HG03342 (cell line): ENCODE data around the gene MSX1.

ENCODE experiments used
- ATAC-seq: cut with Tn5 transposase; IDR thresholded peaks from one replicate; pipeline ENCODE4 v1.9.1; 2021; ENCODE audit warnings: mild to moderate bottlenecking, moderate library complexity; ENCODE audit not compliant: unreplicated experiment

MSX1 gene

DNA sequence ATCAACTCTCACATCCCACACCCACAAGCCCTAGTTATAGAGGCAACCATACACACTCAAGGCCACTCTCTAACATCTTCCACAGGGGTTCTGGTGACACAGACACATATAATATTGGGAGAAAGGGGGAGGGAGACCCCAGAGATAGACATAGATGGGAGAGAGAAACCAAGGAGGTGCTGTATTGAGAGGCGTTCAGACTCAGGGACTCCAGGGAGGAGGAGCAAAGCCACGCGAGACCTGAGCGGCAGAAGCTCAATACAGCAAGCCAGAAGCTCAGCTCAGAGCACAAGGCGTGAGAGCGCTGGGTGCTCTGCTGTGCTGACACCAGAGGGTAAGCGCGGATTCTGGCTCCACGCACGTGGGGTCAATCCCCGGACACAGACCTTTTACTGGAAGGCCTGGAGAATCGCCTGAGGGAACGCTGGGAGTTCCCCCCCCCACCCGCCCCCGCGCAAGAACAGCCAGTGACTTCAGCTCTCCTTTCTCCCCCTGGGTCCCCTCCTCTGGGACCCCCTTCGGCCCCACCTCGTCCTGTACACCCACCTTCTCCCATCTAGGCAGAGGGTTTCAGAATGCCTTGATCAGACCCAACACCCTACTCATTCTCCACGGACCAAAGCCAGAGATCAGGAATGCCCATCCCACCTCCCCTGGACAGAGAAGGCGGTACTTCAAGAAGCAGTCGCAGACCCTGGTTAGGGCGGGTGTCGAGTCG, 8.7 kb downstream of the MSX1 start:
- ATAC-seq = no peak

DNA sequence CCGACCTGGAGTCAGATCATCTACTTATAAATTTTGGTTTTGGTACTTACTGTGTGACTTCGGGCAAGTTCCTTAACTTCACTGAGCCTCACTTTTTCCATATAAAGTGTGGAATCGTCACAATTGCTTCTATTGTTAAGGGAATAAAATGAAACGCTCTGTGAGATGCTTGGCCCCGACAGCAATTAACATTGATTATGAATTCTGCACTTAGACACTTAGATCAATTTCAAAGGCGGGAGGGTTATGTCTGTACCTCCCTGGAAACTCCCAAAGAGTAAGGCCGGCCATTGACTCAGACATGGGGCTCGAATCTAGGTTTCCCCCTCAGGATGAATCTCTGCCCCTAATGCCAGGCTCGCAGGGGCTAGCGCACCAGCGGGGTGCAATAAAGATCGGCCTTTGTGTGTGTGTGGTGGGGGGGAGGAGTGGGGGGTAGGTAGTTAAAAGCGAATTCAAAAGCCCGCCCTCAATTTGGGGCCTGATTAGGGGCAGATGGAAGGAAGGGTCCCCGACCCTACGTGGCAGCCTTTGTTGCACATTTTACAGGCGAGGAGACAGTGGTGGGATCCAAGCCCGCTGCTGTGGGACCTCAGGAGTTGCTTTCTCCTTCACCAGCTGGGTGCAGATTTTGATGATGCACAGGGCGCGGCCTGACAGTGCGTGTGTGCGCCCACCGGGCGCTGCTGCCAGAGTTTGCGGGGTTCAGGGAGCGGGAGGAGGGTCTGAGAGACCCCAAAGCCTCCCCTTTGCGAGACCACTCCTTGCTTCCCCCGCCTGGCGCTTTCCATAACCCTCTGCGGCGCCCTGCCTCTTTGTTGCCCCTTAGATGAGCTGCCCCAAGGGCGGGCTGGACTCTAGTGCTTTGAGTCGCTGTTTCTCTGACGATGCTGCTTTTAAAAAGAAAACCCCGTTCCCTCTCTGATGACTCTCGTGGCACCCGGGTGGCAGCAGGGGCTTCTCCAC, 9.6 kb downstream of the MSX1 start:
- ATAC-seq = no peak

DNA sequence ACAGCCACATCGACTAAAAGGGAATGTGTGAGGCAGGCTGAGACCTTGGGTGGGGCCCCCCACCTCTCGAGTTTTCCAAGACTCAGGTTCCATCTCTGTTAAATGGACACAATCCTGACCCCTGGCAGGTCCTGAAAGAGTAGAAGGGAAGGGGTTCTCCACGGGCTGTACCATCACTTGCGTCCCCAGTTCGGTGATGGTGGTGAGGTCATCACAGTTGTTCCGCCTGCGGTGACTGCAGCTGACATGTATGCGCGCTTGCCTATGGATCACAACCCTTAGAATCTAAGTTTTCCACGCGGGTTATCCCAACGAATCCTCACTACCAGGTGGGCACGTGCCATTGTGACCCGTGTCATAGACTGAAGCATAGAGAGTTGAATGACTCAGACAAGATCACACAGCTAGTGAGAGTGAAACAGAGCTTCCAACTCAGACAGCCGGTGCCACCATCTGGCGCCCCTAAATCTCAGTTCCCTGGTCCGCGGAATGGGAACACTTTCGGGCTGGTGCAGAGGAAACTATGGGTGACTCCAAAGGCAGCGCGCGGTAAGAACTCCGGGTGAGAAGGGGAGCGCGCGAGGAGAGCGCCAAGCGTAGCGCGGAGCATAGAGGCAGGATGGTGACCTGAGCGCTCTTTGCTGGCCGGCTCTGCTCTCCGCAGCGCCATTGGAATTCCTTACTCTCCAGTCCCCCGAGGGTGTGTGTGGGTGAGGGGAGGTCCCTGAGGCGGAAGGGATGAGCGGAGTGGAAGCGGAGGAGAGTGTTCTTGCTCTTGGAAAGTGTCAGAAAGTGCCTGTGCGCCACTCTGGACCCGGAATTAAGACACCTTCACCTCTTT, 10.5 kb downstream of the MSX1 start:
- no peak for ATAC-seq

DNA sequence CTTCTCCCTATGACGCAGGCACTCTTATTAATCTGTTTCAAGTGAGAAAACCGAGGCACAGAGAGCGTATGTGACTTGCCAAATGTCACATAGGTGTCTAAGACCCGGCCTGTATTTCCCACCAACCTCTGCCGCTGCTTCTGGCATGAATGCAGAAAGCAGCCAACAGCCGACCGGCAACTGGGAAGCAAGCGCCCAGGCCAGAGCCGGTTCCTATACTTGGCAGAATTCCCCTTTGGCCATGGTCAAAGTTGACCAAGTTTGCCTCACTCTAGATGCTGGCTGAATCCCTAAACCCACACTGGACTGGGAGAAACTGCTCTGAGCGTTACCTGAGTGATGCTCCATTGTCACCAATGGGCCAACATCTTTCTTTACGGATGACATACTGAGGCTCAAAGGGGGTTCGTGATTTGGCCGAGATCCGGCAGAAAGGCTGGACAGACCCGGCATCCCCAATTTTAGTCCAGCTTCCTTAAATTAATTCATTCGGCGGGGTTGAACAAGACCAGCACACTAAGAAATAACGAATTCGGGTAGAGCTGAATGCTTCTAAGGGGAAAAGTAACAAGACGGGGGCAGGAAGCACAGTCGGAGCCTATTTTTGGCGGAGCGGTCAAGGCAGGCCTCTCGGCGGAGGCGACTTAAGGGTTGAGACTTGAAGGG, 11.2 kb downstream of the MSX1 start:
- ATAC-seq = no peak

- no peak for ATAC-seq
Observed at GRCh38 chr4:4871242-4871572, 11.7 kb downstream of the MSX1 start.

DNA sequence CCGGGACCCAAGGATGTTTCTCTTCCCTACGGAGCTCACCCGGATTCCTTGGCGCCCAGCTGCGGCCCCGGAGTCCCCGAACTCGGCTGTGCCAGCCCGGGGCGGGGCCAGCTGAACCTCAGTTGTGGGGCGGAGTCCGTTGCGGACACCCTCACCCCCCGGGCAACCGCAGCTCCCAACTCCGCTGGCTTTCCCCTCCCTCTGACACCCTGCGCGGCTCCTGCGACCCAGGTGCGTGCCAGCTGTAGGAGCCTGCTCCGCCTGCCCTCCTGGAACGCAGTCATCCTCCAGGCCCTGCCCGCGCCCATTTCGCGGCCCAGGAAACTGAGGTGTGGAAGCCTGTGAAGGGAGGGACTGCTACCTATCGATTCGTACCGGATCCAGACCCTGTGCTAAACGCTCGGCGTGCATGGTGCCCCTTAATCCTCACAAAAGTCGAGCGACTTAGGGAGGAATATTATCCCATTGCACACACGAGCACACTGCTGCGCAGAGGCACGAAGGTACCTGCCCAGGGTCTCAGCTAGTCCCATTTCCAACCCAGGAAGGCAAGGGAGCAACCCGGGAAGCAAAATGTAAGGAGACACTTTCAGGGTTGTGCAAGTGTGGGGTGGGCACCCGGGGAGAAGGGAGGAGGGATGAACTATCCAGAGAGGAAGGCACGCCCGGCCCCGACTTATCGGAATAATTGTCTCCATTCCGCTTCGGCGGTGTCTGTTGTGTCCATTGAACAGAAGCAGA, 12.3 kb downstream of the MSX1 start:
- no peak for ATAC-seq

DNA sequence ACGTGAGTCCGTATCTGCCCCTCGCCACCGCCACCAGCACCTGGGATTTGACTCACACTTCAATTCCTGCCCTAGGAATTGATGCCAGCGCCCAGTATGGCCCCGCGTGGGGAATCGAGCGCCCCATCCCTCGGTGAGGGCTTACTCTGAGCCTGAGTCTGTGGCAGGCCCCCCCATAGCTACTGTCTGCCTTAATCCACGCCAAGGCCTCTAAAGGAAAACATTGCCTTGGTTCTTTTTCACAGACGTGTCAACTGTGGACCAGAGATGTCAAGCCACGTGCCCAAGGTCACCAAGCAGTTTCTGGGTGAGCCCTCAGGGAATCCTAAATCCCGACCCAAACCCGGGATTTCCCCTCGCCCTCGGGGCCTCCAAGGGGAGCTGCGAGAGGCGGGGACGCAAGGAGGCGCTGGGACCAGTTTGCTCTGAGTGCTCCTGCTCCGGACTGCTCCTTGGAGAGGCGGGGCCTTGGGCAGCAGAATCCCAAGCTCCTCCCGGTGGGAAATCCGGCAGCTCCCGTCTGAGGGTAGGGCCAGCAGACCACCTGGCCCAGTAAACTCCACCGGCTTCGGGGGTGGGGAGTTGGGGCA, 12.9 kb downstream of the MSX1 start:
- ATAC-seq = no peak

DNA sequence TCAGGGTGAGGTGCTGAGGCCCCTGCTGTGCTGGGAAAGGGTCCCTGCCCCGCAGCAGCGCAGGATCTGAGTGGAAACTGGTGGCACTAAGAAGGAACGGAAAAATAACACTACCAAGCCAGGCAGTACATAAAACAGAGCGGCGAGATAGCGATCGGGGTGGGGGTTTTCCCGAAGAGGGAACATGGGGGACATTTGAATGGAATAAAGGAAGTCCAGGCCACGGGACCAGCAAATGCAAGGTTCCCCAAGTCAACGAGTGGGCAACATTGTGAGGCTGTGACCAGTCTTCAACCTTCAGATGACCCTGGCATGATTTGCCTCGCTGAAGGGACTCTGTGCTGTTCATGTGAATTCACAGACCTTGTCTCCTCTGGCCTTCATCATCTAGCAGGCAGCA, 13.7 kb downstream of the MSX1 start:
- no peak for ATAC-seq

DNA sequence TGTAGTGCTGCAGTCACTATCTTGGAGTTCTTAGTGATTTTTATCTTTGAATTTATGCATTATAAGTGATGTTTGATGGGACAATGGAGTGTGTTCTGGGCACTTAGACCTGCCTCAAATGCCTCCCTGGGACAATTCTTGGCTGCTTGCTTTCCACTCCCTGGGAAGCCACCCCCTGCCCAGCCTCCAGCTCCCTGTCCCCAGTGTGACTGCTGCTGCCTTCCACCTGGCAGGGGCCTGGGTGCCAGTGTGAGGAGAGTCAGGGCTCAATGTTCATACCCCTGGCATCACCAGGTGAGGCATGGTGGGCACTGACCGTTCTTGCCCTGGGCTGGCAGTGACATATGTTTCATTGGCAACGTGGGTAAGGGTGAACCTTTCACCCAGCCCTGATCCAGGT, 14.8 kb downstream of the MSX1 start:
- no peak for ATAC-seq

DNA sequence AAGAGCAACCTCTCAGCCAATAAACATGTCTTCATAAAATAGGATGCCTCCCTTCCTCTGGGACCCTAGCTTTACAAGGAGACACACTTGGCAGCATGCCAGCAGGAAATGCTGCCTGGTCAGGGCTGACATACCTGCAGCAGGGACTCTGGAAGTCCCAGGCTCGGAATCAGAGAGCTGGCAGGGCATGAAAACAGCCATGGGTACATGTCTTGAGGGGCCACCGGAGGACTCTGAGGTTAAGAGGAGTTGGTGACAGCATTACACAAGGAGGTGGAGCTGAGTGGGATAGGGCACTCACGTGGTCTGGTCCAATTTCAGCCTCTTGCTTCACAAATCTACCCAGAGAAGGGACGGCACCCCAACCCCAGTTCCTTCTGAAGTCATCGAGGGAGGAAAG, 15.7 kb downstream of the MSX1 start:
- no peak for ATAC-seq

- ATAC-seq = no peak
Observed at GRCh38 chr4:4875611-4876010, 16.1 kb downstream of the MSX1 start.

DNA sequence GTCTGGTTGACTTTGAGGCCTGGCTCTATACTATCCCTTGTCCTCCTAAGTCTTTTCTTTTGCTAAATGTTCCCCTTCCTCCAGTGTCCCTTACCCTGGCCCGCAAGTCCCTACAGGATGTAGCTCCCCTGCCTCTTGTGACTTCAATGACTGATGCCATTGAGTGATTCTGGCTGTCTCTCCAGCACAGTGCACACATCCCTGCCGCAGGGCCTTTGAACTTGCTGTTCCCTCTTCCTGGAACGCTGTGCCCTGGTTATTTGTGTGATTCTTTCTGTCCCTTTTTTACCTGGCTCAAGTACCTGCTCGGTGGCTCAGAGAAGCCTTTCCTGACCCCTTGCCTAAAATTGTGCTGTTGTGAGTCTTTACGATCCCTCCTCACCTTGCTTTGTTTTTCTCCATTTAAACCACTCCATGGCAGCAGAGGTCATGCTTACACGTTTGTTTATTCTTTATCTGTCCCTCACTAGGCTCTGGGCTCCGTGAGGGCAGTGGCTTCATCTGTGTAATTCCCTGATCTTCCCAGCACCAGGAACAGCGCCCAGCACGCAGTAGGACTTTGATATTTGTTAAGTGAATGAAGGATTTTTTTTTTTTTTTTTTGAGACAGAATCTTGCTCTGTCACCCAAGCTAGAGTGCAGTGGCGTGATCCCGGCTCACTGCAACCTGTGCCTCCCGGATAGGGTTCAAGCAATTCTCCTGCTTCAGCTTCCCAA, 17.6 kb downstream of the MSX1 start:
- ATAC-seq = no peak

GRCh38 chr4:4880492-4880891, 21.0 kb downstream of the MSX1 start:
- ATAC-seq = no peak

DNA sequence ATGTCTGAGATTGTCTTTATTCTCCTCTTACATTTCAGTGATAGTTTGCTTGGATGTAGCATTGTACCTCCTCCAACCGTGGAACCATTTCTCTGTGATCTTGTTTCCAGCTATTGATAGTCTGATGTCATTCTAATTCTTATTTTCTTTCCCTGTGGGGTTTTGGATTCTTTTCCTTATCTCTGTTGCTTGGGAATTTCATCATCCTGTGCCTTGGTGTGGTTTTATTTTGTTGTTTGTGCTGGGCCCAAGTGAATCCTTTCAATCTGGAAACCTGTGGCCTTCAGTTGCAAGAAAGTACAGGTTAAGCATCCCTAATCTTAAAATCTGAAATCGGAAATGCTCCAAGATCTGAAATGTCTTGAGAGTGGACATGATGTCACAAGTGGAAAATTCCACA, 22.0 kb downstream of the MSX1 start:
- ATAC-seq = no peak

DNA sequence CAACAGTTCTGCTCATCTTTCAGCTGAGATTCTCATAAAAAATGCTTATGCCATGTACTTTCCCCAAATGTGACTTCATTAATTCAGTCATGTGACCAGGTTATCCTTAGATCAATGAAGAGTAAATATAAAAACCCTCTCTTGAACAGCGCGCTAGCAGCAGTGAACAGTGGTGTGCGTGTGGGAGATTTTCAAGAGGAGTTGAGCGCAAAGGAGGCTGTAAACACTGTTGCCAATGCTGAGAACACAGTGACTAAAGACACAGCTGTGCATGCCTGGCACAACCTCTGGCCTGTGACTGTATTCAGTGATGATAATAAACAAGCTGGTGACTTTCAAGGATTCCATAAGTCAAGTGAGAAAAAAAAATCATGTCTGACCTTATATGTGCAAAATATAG, 25.1 kb downstream of the MSX1 start:
- ATAC-seq = no peak

GRCh38 chr4:4887426-4887825, 28.0 kb downstream of the MSX1 start:
- ATAC-seq = no peak

- no peak for ATAC-seq
Observed at GRCh38 chr4:4888695-4889094, 29.2 kb downstream of the MSX1 start.

DNA sequence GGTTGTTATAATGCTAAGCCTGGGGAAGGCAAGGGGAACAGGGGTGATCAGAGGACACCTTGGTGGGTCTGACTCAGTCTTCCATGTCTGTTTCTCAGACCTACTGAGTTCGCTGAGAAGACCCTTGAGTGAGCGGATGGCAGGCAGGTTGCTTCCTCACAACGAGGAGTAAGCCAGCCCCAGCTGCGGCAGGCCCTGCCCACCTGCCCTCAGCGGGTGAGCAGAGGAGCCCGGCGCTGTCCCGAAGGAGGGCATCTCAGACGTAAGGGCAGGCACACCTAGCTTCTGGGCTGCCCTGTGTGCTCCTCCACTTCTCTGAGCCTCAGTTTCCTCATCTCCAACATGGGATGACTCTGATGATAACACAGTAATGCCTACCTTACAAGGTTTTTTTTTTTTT, 30.3 kb downstream of the MSX1 start:
- no peak for ATAC-seq

- ATAC-seq = no peak
Observed at GRCh38 chr4:4890574-4891255, 31.2 kb downstream of the MSX1 start.
